GM13976 (cell line): ENCODE data around the gene MOCOS.

Experiments
- DNase-seq: peaks from one replicate; pipeline ENCODE4 v3.0.0; 2012; ENCODE audit warnings: low spot score
- CTCF ChIP-seq: IDR thresholded peaks from 2 replicates; pipeline ENCODE4 v1.5.1; 2012; ENCODE audit warnings: borderline replicate concordance, mild to moderate bottlenecking; ENCODE audit not compliant: insufficient read depth; ENCODE audit errors: extremely low read depth, missing control alignments, control extremely low read depth
- in situ Hi-C: fragments of 300-500 bp; cut with MboI; formaldehyde crosslinking; loops from one replicate; pipeline ENCODE4 v1.12.0; 2022; ENCODE audit warnings: low sequenced_read_pairs, mixed read lengths, inconsistent platforms; ENCODE audit not compliant: unreplicated experiment

Gene MOCOS

GRCh38 chr18:36187193-36187825, at the start of gene MOCOS:
TSS of gene MOCOS (plus strand) at chr18:36187497. CDS start at chr18:36187540, 43 bp downstream.
- DNase-seq: peak; percentile 85
- in situ Hi-C loops: no loop called here
- TF ChIP-seq CTCF: no peak

GRCh38 chr18:36139245-36139644, 48.1 kb upstream of the MOCOS start:
- DNase-seq: no peak
- no peak for TF ChIP-seq CTCF
- in situ Hi-C loops: no loop called here

- no peak for DNase-seq
- no peak for TF ChIP-seq CTCF
- in situ Hi-C loops: no loop called here
These were observed 45.7 kb upstream of the MOCOS start for GRCh38 chr18:36141576-36141975.

- in situ Hi-C loops: no loop called here
- no peak for TF ChIP-seq CTCF
- DNase-seq: no peak
These were observed 44.5 kb upstream of the MOCOS start for GRCh38 chr18:36142751-36143150.

- DNase-seq: no peak
- TF ChIP-seq CTCF: no peak
- in situ Hi-C loops: no loop called here
These were observed 43.9 kb upstream of the MOCOS start for GRCh38 chr18:36143391-36143790.

- in situ Hi-C loops: no loop called here
- DNase-seq: peak; percentile 49
- no peak for TF ChIP-seq CTCF
These were observed 37.6 kb upstream of the MOCOS start for GRCh38 chr18:36149514-36150289.

GRCh38 chr18:36152781-36153180, 34.5 kb upstream of the MOCOS start:
- in situ Hi-C loops: no loop called here
- DNase-seq: no peak
- TF ChIP-seq CTCF: no peak
